ENCODE results near the gene PKNOX2.

Gene PKNOX2

GRCh38 chr11:125454047-125454446 lies 289.5 kb downstream of the PKNOX2 start:
- no peak overlapping the region for H3K4me3 ChIP-seq (replicated peaks in 1 of 2; ENCODE audit: low read depth in 2 of 2, low read length in 2 of 2)
- TF ChIP-seq, protein P1, sequence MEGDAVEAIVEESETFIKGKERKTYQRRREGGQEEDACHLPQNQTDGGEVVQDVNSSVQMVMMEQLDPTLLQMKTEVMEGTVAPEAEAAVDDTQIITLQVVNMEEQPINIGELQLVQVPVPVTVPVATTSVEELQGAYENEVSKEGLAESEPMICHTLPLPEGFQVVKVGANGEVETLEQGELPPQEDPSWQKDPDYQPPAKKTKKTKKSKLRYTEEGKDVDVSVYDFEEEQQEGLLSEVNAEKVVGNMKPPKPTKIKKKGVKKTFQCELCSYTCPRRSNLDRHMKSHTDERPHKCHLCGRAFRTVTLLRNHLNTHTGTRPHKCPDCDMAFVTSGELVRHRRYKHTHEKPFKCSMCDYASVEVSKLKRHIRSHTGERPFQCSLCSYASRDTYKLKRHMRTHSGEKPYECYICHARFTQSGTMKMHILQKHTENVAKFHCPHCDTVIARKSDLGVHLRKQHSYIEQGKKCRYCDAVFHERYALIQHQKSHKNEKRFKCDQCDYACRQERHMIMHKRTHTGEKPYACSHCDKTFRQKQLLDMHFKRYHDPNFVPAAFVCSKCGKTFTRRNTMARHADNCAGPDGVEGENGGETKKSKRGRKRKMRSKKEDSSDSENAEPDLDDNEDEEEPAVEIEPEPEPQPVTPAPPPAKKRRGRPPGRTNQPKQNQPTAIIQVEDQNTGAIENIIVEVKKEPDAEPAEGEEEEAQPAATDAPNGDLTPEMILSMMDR (IDR thresholded peaks at IDR 0.05; ENCODE audit: low read depth, low read length): no peak

GRCh38 chr11:125455851-125456250 lies 291.3 kb downstream of the PKNOX2 start:
- TF ChIP-seq, protein P1 (IDR thresholded peaks at IDR 0.05; ENCODE audit: low read depth, low read length): no peak
- no peak overlapping the region for H3K4me3 ChIP-seq (replicated peaks in 1 of 2; ENCODE audit: low read depth in 2 of 2, low read length in 2 of 2)
- DNase-seq (ENCODE audit: low read depth in 2 of 2): no peak

More at GRCh38 chr11:125454047-125454446, 289.5 kb downstream of the PKNOX2 start:
- DNase-seq (ENCODE audit: low read depth in 2 of 2): no peak

GRCh38 chr11:125457814-125458343 lies 293.3 kb downstream of the PKNOX2 start:
- no peak overlapping the region for H3K4me3 ChIP-seq (replicated peaks in 1 of 2; ENCODE audit: low read depth in 2 of 2, low read length in 2 of 2)
- peak; percentile 77 to 89 for DNase-seq (ENCODE audit: low read depth in 2 of 2)
- TF ChIP-seq, protein P1 (IDR thresholded peaks at IDR 0.05; ENCODE audit: low read depth, low read length): no peak

GRCh38 chr11:125460275-125460674 lies 295.7 kb downstream of the PKNOX2 start:
- no peak overlapping the region for H3K4me3 ChIP-seq (replicated peaks in 1 of 2; ENCODE audit: low read depth in 2 of 2, low read length in 2 of 2)
- TF ChIP-seq, protein P1 (IDR thresholded peaks at IDR 0.05; ENCODE audit: low read depth, low read length): no peak
- DNase-seq (ENCODE audit: low read depth in 2 of 2): no peak

DNA sequence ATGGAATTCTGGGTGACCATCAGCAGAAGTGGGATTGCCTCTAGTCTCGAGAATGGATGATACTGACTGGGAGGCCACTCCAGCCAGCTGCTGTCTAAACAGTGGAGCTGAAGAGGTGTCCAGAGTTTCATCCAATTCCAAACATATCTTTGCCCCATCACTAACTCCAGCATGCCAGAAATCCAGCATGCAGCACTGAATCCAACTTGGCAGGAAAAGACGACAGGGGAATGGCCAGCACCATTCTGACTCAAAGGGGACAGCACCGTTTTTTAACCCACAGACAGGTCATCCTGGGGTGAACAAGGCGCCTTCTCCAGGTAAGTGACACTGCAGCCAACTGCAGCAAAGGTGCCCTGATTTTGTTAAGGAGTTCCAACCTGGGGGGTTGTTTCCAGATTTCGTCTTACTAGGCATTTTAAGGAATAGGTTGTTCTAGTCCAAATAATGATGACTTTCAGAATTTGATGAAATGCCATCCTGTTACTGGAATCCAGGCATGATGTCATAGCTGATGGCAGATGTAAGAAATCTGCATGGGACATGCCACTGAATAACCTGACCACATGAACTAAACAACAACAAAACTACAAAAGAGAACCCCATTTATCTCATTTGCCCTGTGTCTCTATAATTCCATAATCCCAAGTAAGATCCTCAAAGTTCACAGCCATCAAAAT lies 299.2 kb downstream of the PKNOX2 start:
- no peak overlapping the region for H3K4me3 ChIP-seq (replicated peaks in 1 of 2; ENCODE audit: low read depth in 2 of 2, low read length in 2 of 2)
- peak in 1 of 2 donors; percentile 24 for DNase-seq (ENCODE audit: low read depth in 2 of 2)
- TF ChIP-seq, protein P1 (IDR thresholded peaks at IDR 0.05; ENCODE audit: low read depth, low read length): no peak

DNA sequence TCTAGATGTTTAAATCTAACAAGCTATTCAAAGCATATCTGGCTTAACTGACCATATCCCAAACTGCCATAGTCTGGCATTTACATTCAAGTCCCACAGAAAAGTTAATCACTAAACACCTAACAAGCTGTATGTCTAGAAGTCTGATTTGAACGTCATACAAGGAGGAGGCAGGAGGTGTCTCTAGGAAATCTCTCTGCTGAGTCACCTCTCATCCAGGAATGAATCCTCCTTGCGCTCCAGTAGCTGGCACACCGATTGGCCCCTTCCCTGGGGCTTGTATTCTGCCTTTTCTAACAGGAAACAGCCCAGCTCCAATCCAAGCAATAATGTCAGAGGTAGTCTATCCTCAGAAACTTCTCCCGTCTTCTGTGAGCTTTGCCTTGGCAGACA lies 299.7 kb downstream of the PKNOX2 start:
- no peak overlapping the region for H3K4me3 ChIP-seq (replicated peaks in 1 of 2; ENCODE audit: low read depth in 2 of 2, low read length in 2 of 2)
- TF ChIP-seq, protein P1 (IDR thresholded peaks at IDR 0.05; ENCODE audit: low read depth, low read length): no peak
- DNase-seq (ENCODE audit: low read depth in 2 of 2): peak; percentile 29 to 45

All from cardiac fibroblast (primary cell).